ENCODE results near the gene QSOX1.

Gene QSOX1

DNA sequence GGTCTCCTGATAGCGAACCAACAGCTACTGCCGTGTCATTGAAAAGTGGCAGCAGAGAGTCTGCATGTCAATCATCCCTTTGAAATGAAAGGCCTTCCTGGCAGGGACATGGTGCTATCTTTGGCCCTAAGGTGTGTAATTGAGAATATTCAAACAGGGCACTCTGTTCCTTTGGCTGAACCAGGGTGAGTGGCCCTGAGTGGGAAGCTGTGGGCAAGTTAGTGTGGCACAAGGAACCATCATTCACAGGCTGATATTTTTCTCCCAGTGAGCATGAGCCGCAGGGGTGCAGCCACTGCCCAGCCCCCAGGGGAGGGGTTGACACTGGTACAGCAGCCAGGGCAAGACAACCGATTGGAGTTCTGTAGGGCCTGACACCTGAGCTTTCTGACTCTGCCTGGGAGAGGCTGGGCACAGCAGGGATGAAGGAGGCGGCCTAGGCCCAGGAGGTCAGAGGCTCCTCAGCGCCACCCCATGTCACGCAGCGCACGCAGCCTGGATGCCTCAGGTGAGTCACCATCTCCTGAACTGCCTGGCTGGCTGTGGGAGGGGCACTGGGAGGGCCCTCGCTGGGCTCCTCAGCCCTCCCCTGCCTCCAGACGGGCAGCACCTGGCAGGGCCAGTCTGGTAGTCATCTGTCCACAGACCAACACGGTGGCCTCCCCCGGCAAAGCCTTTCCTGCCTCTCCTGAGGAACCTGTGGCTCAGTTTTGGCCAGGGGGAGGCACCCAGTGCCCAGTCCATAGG, 13.2 kb downstream of the QSOX1 start:
- TF ChIP-seq, protein P1, sequence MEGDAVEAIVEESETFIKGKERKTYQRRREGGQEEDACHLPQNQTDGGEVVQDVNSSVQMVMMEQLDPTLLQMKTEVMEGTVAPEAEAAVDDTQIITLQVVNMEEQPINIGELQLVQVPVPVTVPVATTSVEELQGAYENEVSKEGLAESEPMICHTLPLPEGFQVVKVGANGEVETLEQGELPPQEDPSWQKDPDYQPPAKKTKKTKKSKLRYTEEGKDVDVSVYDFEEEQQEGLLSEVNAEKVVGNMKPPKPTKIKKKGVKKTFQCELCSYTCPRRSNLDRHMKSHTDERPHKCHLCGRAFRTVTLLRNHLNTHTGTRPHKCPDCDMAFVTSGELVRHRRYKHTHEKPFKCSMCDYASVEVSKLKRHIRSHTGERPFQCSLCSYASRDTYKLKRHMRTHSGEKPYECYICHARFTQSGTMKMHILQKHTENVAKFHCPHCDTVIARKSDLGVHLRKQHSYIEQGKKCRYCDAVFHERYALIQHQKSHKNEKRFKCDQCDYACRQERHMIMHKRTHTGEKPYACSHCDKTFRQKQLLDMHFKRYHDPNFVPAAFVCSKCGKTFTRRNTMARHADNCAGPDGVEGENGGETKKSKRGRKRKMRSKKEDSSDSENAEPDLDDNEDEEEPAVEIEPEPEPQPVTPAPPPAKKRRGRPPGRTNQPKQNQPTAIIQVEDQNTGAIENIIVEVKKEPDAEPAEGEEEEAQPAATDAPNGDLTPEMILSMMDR (conservative IDR thresholded peaks at IDR 0.05; ENCODE audit: low read depth, low read length), result no peak
- Histone ChIP-seq H3K27me3 (ENCODE audit: insufficient read depth, low read depth) (no peaks in the 10 kb centered on the region), H3K79me2 (ENCODE audit: insufficient read depth, low read depth) (no peaks in the 10 kb centered on the region), H3K27ac (no peak overlapping the region), H3K4me3 (IDR thresholded peaks at IDR 0.05; ENCODE audit: insufficient read depth, low read depth, low read length) (no peak overlapping the region), H4K20me1 (ENCODE audit: insufficient read depth) (no peaks in the 10 kb centered on the region), H2AFZ (ENCODE audit: low read depth) (no peak overlapping the region), H3K4me2 (no peak overlapping the region), H3K9ac (no peak overlapping the region), H3K4me1 (ENCODE audit: low read depth, poor library complexity, severe bottlenecking) (no peaks in the 10 kb centered on the region), H3K36me3 (ENCODE audit: insufficient read depth) (no peaks in the 10 kb centered on the region)

DNA sequence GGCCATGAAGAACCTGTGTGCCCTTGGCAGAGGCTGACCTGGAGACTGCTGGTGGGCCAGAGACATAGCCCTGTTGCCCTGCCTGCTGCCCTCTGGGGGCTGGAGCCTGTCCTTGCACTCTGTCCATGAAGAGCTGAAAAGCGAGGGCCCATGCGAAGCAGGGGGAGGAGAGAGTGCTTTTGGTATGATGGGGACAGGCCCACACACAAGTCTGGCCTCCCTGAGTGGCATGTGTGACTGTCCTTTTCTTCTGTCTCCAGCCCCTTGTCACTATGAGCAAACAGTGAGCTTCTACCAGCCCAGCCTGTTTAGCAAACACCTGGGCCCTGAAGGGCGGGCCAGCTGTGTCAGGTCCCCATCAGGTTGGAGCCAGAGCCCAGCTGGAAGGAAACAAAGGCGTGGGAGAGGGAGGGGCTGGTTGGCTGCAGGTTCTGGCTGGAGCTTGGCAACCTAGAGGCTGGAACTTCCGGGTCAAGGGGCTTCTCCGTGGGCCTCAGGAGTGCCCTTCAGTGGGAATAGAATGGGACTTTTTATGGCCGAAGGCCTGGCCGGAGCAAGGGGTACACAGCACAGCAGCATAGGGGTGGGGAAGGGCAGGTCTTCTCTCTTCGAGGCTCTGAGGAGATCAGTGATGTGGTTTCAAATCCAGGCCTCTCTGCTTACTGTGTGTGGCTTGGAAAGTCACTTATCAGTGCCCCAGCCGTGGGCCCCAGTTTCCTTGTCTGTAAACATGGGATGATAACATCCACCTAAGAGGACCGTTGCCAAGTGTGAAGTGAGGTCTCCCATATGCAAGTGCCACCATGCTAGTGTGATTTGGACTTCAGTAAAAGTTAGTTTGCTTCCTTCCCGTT, 14.3 kb downstream of the QSOX1 start:
- Histone ChIP-seq H3K4me2 (no peak overlapping the region), H3K27ac (no peak overlapping the region), H3K4me1 (ENCODE audit: low read depth, poor library complexity, severe bottlenecking) (no peaks in the 10 kb centered on the region), H3K9ac (no peak overlapping the region), H3K36me3 (ENCODE audit: insufficient read depth) (no peaks in the 10 kb centered on the region), H2AFZ (ENCODE audit: low read depth) (no peak overlapping the region), H3K27me3 (ENCODE audit: insufficient read depth, low read depth) (no peaks in the 10 kb centered on the region), H3K79me2 (ENCODE audit: insufficient read depth, low read depth) (no peaks in the 10 kb centered on the region), H4K20me1 (ENCODE audit: insufficient read depth) (no peaks in the 10 kb centered on the region), H3K4me3 (IDR thresholded peaks at IDR 0.05; ENCODE audit: insufficient read depth, low read depth, low read length) (no peak overlapping the region)
- TF ChIP-seq, protein P1 (conservative IDR thresholded peaks at IDR 0.05; ENCODE audit: low read depth, low read length), result peak; percentile 89

DNA sequence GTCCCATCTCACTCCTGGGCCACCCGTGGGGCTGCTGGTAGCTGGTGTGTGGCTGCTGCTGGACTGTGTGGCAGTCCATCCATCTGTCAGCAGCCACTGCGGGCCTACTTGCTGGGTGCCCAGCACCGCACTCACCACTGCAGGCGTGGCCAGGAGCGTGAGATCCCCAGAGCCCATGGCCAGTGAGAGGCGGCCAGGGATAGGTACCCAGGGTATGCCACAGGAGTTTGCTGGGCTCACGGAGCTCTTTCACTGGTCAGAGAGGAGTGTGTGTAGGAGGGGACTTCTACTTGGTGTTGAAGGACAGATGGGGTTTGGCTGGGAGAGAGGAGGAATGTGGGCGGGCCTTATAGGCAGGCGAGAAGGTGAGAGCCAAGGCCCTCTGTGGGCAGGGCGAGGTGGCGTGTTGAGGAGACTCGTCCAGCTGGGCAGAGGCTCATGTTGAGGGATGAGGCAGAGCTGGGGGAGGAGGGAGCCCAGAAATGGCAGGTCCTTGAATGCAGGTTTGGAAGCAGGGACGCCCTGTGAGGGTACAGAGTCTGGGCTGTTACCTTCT, 15.0 kb downstream of the QSOX1 start:
- no peaks in the 10 kb centered on the region for H3K36me3 ChIP-seq (ENCODE audit: insufficient read depth)
- no peak overlapping the region for H3K9ac ChIP-seq
- no peaks in the 10 kb centered on the region for H3K4me1 ChIP-seq (ENCODE audit: low read depth, poor library complexity, severe bottlenecking)
- H3K27me3 ChIP-seq (ENCODE audit: insufficient read depth, low read depth), result no peaks in the 10 kb centered on the region
- H3K79me2 ChIP-seq (ENCODE audit: insufficient read depth, low read depth), result no peaks in the 10 kb centered on the region
- H2AFZ ChIP-seq (ENCODE audit: low read depth), result no peak overlapping the region
- H3K4me3 ChIP-seq (IDR thresholded peaks at IDR 0.05; ENCODE audit: insufficient read depth, low read depth, low read length), result no peak overlapping the region
- H3K4me2 ChIP-seq, result no peak overlapping the region
- no peaks in the 10 kb centered on the region for H4K20me1 ChIP-seq (ENCODE audit: insufficient read depth)
- H3K27ac ChIP-seq, result no peak overlapping the region
- TF ChIP-seq, protein P1 (conservative IDR thresholded peaks at IDR 0.05; ENCODE audit: low read depth, low read length), result no peak

DNA sequence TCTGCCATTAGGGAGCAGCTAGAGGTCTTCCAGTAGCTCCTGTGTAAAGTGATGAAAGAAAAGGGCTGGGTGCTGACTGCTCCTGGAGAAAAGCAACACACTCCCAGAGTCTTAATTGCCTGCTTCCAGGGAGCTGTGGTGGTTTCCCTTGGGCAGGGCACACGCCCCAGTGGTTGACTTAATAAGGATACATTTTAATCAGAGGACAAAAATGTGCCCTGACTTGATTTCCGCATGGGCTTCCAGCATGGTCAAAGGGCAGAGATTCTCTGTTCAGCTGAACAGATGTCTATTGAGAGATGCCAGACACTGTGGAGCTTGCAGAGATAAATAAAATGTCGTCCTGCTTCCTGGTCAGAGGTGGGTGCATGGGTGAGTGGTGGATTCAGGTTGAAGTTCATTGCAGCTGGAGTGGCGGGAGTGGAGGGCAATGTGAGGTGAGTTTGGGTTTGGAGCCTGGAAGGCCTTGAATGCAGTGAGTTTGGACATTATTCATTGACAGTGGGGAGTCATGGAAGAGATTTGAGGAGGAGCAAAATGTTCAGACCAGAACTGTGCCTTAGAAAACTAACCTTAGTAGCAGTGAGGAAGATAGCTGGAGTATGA, 16.0 kb downstream of the QSOX1 start:
- no peaks in the 10 kb centered on the region for H3K79me2 ChIP-seq (ENCODE audit: insufficient read depth, low read depth)
- no peak overlapping the region for H3K4me2 ChIP-seq
- no peak overlapping the region for H3K9ac ChIP-seq
- no peaks in the 10 kb centered on the region for H3K4me1 ChIP-seq (ENCODE audit: low read depth, poor library complexity, severe bottlenecking)
- no peaks in the 10 kb centered on the region for H3K36me3 ChIP-seq (ENCODE audit: insufficient read depth)
- H3K27ac ChIP-seq, result no peak overlapping the region
- no peak overlapping the region for H3K4me3 ChIP-seq (IDR thresholded peaks at IDR 0.05; ENCODE audit: insufficient read depth, low read depth, low read length)
- H2AFZ ChIP-seq (ENCODE audit: low read depth), result no peak overlapping the region
- no peaks in the 10 kb centered on the region for H3K27me3 ChIP-seq (ENCODE audit: insufficient read depth, low read depth)
- TF ChIP-seq, protein P1 (conservative IDR thresholded peaks at IDR 0.05; ENCODE audit: low read depth, low read length), result no peak
- H4K20me1 ChIP-seq (ENCODE audit: insufficient read depth), result no peaks in the 10 kb centered on the region

Measured in KMS-11 (cell line).